Esophagus squamous epithelium (tissue), 5 donors: ENCODE data around the gene NUDT13. TPM values are rescaled to one million over a fixed set of nuclear protein-coding genes. Genes with fewer than 3 reads are reported as not detected.

Experiments
- DNase-seq: peaks from one replicate; lab custom pipeline; 2025; lab: John Stamatoyannopoulos, UW
- H3K27ac ChIP-seq, 4 donors: fragments of 200-600 bp; sonication (generic); one replicate each; pipeline ENCODE4 v1.5.1; 2016 to 2019; ENCODE audit warnings: mild to moderate bottlenecking in 1 of 4
- H3K27me3 ChIP-seq, 4 donors: fragments of 200-600 bp; sonication (generic); 1 replicate in 3 of 4; 2 replicates in 1 of 4; pipeline versions ENCODE4 v1.5.1 to v1.6.0; 2017 to 2021; ENCODE audit warnings: antibody characterized with exemption in 1 of 4
- H3K36me3 ChIP-seq, 3 donors: fragments of 200-600 bp; sonication (generic); one replicate each; pipeline ENCODE4 v1.5.1; 2016 to 2019
- H3K4me1 ChIP-seq, 3 donors: fragments of 200-600 bp; sonication (generic); one replicate each; pipeline ENCODE4 v1.5.1; 2017 to 2019
- H3K4me3 ChIP-seq, 4 donors: fragments of 200-600 bp; sonication (generic); 1 replicate in 3 of 4; 2 replicates in 1 of 4; pipeline ENCODE4 v1.5.1; 2016 to 2019; ENCODE audit warnings: mild to moderate bottlenecking in 2 of 4, moderate library complexity in 1 of 4
- H3K9me3 ChIP-seq, 3 donors: fragments of 200-600 bp; sonication (generic); one replicate each; pipeline ENCODE4 v1.5.1; 2016 to 2019
- POLR2A ChIP-seq, 4 donors: fragments of 450-650 bp; IDR thresholded peaks; one replicate each; pipeline ENCODE4 v1.6.1; 2017; ENCODE audit warnings: antibody characterized with exemption in 4 of 4, mild to moderate bottlenecking in 4 of 4, moderate library complexity in 3 of 4
- WGBS, 2 donors: methylation state at CpG; one replicate each; pipeline ENCODE4 v1.1.5; 2018; 5-methylcytosine and 5-hydroxymethylcytosine counted together
- intact Hi-C: fragments of 100-400 bp; cut with DNase I; formaldehyde crosslinking; loops from one replicate; pipeline ENCODE4 v1.15.0; 2022
- small RNA-seq, 4 donors: library from RNA; depleted of rRNA; stranded (forward); fragments of <200 nt; gene quantifications; one replicate each; pipeline ENCODE3, GENCODE V24; 2016
- total RNA-seq, 4 donors: library from RNA; depleted of rRNA; stranded (reverse); fragments of >200 nt; gene quantifications; one replicate each; pipeline ENCODE4 v1.1.0, GENCODE V29; 2016
- TF ChIP-seq, protein P1 (sequence below), 6 experiments: fragments of 450-650 bp in 4 of 6; fragments of 200-600 bp in 2 of 6; sonication (generic) in 2 of 6; IDR thresholded peaks; one replicate each; pipeline ENCODE4 v1.5.1; 2016 to 2019; ENCODE audit warnings: antibody characterized with exemption in 6 of 6, mild to moderate bottlenecking in 4 of 6, moderate library complexity in 4 of 6
- donor health status: DM: yes; HTN: yes; CAD: no.

NUDT13 gene
- total RNA-seq, 4 donors from 2014 or later = 0.88 to 1.9 (median 1.3) TPM; not detected in 1

GRCh38 chr10:73168465-73168803 is 58.2 kb downstream of the NUDT13 start:
- intact Hi-C loops = loop anchor here (10.0 kb wide), 1 partner anchor 54 kb away; the partner anchor contains the start of gene NUDT13
- H3K4me3 ChIP-seq = peak overlapping the region; percentile 69 to 88 (median 76)
- no peaks in the 10 kb centered on the region for H3K27me3 ChIP-seq
- TF ChIP-seq POLR2A (IDR thresholded peaks at IDR 0.05) = no peak
- TF ChIP-seq, protein P1, sequence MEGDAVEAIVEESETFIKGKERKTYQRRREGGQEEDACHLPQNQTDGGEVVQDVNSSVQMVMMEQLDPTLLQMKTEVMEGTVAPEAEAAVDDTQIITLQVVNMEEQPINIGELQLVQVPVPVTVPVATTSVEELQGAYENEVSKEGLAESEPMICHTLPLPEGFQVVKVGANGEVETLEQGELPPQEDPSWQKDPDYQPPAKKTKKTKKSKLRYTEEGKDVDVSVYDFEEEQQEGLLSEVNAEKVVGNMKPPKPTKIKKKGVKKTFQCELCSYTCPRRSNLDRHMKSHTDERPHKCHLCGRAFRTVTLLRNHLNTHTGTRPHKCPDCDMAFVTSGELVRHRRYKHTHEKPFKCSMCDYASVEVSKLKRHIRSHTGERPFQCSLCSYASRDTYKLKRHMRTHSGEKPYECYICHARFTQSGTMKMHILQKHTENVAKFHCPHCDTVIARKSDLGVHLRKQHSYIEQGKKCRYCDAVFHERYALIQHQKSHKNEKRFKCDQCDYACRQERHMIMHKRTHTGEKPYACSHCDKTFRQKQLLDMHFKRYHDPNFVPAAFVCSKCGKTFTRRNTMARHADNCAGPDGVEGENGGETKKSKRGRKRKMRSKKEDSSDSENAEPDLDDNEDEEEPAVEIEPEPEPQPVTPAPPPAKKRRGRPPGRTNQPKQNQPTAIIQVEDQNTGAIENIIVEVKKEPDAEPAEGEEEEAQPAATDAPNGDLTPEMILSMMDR (IDR thresholded peaks at IDR 0.05) = no peak
- H3K36me3 ChIP-seq = peaks cover 0 to 9% (median 2%) of the 10 kb centered on the region in 3 donors
- peaks cover 14 to 53% (median 16%) of the 10 kb centered on the region in 3 donors for H3K4me1 ChIP-seq
- peak overlapping the region; percentile 95 to 98 (median 96) for H3K27ac ChIP-seq
- no peak for DNase-seq
- 1% methylated on average over 6 of the region's 6 CpGs for whole genome bisulfite sequencing, 2 donors
- no peaks in the 10 kb centered on the region for H3K9me3 ChIP-seq

DNA sequence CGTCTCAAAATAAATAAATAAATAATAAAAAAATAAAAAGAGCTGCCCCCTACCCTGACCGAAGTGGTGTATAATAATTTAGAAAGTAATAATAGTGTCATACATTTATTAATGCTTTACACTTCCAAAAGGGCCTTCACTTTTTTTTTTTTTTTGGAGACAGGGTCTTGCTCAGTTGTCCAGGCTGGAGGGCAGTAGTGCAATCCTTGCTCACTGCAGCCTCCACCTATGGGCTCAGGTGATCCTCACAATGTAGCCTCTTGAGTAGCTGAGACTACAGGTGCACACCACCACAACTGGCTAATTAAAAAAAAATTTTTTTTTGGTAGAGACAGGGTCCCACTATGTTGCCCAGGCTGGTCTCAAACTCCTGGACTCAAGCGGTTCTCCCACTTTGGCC is 59.1 kb downstream of the NUDT13 start:
- H3K4me1 ChIP-seq = peaks cover 14 to 45% (median 16%) of the 10 kb centered on the region in 3 donors
- DNase-seq = no peak
- WGBS, 2 donors = 92 to 100% methylated on average over 3 of the region's 3 CpGs
- H3K36me3 ChIP-seq = peaks cover 0 to 3% (median 0%) of the 10 kb centered on the region in 3 donors
- H3K4me3 ChIP-seq = no peak overlapping the region
- no peaks in the 10 kb centered on the region for H3K9me3 ChIP-seq
- TF ChIP-seq, protein P1 (IDR thresholded peaks at IDR 0.05) = no peak
- no peak for TF ChIP-seq POLR2A (IDR thresholded peaks at IDR 0.05)
- no peaks in the 10 kb centered on the region for H3K27me3 ChIP-seq
- intact Hi-C loops = loop anchor here (10.0 kb wide), 1 partner anchor 55 kb away; the partner anchor contains the start of gene NUDT13
- H3K27ac ChIP-seq = no peak overlapping the region

- DNase-seq = no peak
- H3K4me3 ChIP-seq = no peak overlapping the region
- intact Hi-C loops = no loop called here
Measured at GRCh38 chr10:73172867-73173266, 62.6 kb downstream of the NUDT13 start.

DNA sequence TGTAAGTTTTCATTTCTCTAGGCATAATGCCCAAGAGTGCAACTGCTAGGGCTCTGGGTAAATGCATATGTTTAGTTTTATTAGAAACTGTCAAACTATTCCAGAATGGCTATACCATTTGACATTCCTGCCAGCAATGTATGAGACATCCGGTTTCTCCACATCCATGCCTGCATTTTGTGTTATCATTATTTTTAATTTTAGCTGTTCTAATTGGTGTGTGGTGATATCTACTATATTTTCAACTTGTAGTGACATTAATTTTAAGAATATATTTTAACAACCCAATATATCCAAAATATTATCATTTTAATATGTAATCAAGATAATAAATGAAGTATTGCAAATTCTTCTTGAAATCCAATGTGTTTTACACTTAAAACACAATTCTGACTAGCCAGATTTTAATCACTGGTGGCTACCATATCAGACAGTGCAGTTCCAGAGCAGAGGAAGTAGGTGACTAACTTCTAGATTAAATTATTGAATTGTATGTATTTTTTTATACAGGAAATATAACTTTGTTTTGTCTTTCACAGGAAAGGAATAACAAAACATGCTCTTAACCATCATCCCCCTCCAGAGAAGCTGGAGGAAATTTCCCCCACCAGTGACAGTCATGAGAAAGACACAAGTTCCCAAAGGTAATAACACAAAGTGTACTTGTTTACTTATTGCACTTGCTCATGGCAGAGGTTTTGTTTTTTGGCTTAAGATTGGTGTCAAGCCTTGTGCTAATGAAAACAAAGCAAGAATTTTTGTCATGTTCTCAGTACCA is 64.1 kb downstream of the NUDT13 start:
- Histone ChIP-seq H3K4me3 (no peak overlapping the region), H3K27me3 (no peaks in the 10 kb centered on the region), H3K27ac (no peak overlapping the region), H3K4me1 (peaks cover 0 to 3% (median 0%) of the 10 kb centered on the region in 3 donors), H3K9me3 (no peaks in the 10 kb centered on the region), H3K36me3 (peaks cover 0 to 44% (median 0%) of the 10 kb centered on the region in 3 donors)
- 97 to 100% methylated on average over 1 of the region's 1 CpG for WGBS, 2 donors
- DNase-seq = no peak
- intact Hi-C loops = no loop called here
- TF ChIP-seq, protein P1 (IDR thresholded peaks at IDR 0.05) = no peak
- no peak for TF ChIP-seq POLR2A (IDR thresholded peaks at IDR 0.05)

More at GRCh38 chr10:73172867-73173266, 62.6 kb downstream of the NUDT13 start:
- no peak for TF ChIP-seq POLR2A (IDR thresholded peaks at IDR 0.05)
- TF ChIP-seq, protein P1 (IDR thresholded peaks at IDR 0.05) = no peak
- H3K9me3 ChIP-seq = no peaks in the 10 kb centered on the region
- H3K27me3 ChIP-seq = no peaks in the 10 kb centered on the region
- no peak overlapping the region for H3K27ac ChIP-seq
- H3K4me1 ChIP-seq = peaks cover 5 to 13% (median 6%) of the 10 kb centered on the region in 3 donors
- peaks cover 0 to 30% (median 0%) of the 10 kb centered on the region in 3 donors for H3K36me3 ChIP-seq

Small RNA genes lying within 50 kb of the gene (small RNA-seq; reads per million reads assigned to genes)
- 0 reads per million in 4 donors for gene RF00019
- 0.45 to 2.6 (median 1.9) reads per million in 4 donors for gene SNORA11F

Other genes with a start within 250 kb of the NUDT13 start
- gene OIT3, start 216.7 kb upstream of the NUDT13 start, total RNA-seq = not detected
- not detected for gene PLA2G12B, start 155.6 kb upstream of the NUDT13 start, total RNA-seq
- 10 to 100 TPM in 3 of 4 donors, 1 to 10 TPM in 1; 5.0 to 13.8 (median 12.3) TPM for gene P4HA1, start 13.6 kb upstream of the NUDT13 start, total RNA-seq
- 10 to 100 TPM; 17.4 to 25.3 (median 24.0) TPM for gene ECD, start 57.6 kb downstream of the NUDT13 start, total RNA-seq
- gene FAM149B1, start 57.7 kb downstream of the NUDT13 start, total RNA-seq = 10 to 100 TPM in 2 of 4 donors, 1 to 10 TPM in 2; 8.7 to 15.8 (median 10.8) TPM
- 10 to 100 TPM; 13.4 to 35.4 (median 25.2) TPM for gene DNAJC9, start 136.8 kb downstream of the NUDT13 start, total RNA-seq
- 10 to 100 TPM; 36.8 to 60.3 (median 54.2) TPM for gene MRPS16, start 142.2 kb downstream of the NUDT13 start, total RNA-seq
- 1 to 10 TPM in 1 of 4 donors, under 1 TPM in 3; 0.22 to 2.5 (median 0.66) TPM for gene CFAP70, start 248.4 kb downstream of the NUDT13 start, total RNA-seq